Glutamatergic neuron (in vitro differentiated cells): ENCODE data around the gene PCGF3. TPM values are rescaled to one million over a fixed set of nuclear protein-coding genes. Genes with fewer than 3 reads are reported as not detected.

Experiments
- DNase-seq: peaks from one replicate; pipeline ENCODE4 v3.0.0; 2022
- H3K27ac Mint-ChIP-seq: one replicate; pipeline ENCODE4 v1.8.0; 2020; ENCODE audit warnings: mild to moderate bottlenecking, mixed read lengths, inconsistent platforms; ENCODE audit not compliant: unreplicated experiment
- H3K27me3 Mint-ChIP-seq: one replicate; pipeline ENCODE4 v1.8.0; 2020; ENCODE audit warnings: mild to moderate bottlenecking, moderate library complexity, mixed read lengths, inconsistent platforms; ENCODE audit not compliant: unreplicated experiment
- H3K36me3 Mint-ChIP-seq: one replicate; pipeline ENCODE4 v1.8.0; 2020; ENCODE audit warnings: mild to moderate bottlenecking, mixed read lengths, inconsistent platforms; ENCODE audit not compliant: unreplicated experiment
- H3K4me1 Mint-ChIP-seq: one replicate; pipeline ENCODE4 v1.8.0; 2020; ENCODE audit warnings: mild to moderate bottlenecking, low read depth, mixed read lengths, inconsistent platforms; ENCODE audit not compliant: unreplicated experiment
- H3K4me3 Mint-ChIP-seq: one replicate; pipeline ENCODE4 v1.8.0; 2020; ENCODE audit warnings: mild to moderate bottlenecking, mixed read lengths, inconsistent platforms; ENCODE audit not compliant: unreplicated experiment
- H3K9me3 Mint-ChIP-seq: one replicate; pipeline ENCODE4 v1.8.0; 2020; ENCODE audit warnings: mild to moderate bottlenecking, moderate library complexity, mixed read lengths, inconsistent platforms; ENCODE audit not compliant: unreplicated experiment
- total RNA-seq: library from RNA; stranded (reverse); fragmentation: NEBNext Ultra II Directional; extraction: Animal tissue kit (Norgen Biotek cat#: 25700); gene quantifications from one replicate; pipeline ENCODE4 v1.2.1, GENCODE V29; 2021; ENCODE audit not compliant: unreplicated experiment
- TF ChIP-seq, protein P1 (sequence below): fragments of 200-600 bp; sonication (generic); IDR thresholded peaks from one replicate; pipeline ENCODE4 v1.5.0; 2021; ENCODE audit not compliant: partially characterized antibody, unreplicated experiment

The PCGF3 gene
- total RNA-seq, 1 donor from 2014 or later, result 122 TPM

DNA sequence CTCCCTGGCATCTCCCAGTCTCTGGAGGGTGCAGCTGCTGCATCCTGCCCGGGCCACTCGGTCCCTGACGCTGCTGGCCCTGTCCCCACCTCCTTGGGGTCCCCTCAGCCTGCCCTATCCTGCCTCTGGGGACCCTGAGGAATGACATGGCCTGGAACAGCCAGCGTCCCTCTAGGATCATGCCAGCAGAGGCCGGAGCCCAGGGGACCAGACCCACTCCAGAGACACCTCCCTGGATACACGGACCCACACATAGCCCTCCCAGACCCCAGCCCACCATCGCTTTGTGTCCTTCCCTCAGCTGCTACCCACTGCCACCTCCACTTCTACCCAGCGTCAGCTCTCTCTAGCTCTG is 84.8 kb downstream of the PCGF3 start:
- peaks cover 17% of the 10 kb centered on the region for H3K27me3 Mint-ChIP-seq
- peak overlapping the region; percentile 40 for H3K4me3 Mint-ChIP-seq

DNA sequence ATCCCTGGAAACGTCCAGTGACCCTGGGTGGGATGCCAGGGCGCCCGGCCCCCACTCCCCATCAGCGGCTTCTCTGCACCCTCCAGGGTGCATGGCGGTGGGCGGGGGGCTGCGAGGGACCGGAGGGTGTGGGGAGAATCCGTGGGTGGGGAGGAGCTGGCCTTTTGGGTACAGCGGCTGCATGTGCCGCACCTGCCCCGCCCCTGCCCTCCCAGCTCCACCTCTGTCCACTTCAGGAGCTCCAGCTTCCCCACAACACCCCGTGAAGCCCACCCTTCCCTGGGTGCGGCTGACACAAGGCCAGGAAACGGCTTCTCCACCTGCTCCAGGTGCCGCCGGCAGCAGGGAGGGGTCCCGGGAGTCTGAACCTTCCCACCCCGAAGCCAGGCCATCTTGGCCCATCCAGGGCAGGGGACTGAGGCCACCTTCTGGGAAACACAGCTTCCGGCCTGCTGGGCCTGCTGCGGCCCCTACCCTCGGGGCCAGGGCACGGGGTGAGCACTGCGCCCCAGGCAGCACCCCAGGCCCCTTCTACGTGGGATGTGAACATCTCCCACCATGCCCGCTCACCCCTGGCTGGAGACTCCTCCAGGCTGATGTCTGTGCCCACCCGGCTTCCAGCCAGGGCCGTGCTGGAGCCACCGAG is 85.7 kb downstream of the PCGF3 start:
- H3K9me3 Mint-ChIP-seq, result peaks cover 12% of the 10 kb centered on the region
- no peak overlapping the region for H3K27ac Mint-ChIP-seq
- H3K4me1 Mint-ChIP-seq, result peaks cover 31% of the 10 kb centered on the region
- TF ChIP-seq, protein P1, sequence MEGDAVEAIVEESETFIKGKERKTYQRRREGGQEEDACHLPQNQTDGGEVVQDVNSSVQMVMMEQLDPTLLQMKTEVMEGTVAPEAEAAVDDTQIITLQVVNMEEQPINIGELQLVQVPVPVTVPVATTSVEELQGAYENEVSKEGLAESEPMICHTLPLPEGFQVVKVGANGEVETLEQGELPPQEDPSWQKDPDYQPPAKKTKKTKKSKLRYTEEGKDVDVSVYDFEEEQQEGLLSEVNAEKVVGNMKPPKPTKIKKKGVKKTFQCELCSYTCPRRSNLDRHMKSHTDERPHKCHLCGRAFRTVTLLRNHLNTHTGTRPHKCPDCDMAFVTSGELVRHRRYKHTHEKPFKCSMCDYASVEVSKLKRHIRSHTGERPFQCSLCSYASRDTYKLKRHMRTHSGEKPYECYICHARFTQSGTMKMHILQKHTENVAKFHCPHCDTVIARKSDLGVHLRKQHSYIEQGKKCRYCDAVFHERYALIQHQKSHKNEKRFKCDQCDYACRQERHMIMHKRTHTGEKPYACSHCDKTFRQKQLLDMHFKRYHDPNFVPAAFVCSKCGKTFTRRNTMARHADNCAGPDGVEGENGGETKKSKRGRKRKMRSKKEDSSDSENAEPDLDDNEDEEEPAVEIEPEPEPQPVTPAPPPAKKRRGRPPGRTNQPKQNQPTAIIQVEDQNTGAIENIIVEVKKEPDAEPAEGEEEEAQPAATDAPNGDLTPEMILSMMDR, result no peak
- H3K27me3 Mint-ChIP-seq, result peaks cover 17% of the 10 kb centered on the region
- H3K36me3 Mint-ChIP-seq, result no peaks in the 10 kb centered on the region
- no peak overlapping the region for H3K4me3 Mint-ChIP-seq
- DNase-seq, result no peak

More for the DNA sequence above, 84.8 kb downstream of the PCGF3 start:
- Mint-ChIP-seq H3K27ac (peak overlapping the region; percentile 64), H3K36me3 (no peaks in the 10 kb centered on the region), H3K4me1 (peaks cover 31% of the 10 kb centered on the region), H3K9me3 (peaks cover 12% of the 10 kb centered on the region)
- TF ChIP-seq, protein P1, result no peak
- DNase-seq, result no peak

DNA sequence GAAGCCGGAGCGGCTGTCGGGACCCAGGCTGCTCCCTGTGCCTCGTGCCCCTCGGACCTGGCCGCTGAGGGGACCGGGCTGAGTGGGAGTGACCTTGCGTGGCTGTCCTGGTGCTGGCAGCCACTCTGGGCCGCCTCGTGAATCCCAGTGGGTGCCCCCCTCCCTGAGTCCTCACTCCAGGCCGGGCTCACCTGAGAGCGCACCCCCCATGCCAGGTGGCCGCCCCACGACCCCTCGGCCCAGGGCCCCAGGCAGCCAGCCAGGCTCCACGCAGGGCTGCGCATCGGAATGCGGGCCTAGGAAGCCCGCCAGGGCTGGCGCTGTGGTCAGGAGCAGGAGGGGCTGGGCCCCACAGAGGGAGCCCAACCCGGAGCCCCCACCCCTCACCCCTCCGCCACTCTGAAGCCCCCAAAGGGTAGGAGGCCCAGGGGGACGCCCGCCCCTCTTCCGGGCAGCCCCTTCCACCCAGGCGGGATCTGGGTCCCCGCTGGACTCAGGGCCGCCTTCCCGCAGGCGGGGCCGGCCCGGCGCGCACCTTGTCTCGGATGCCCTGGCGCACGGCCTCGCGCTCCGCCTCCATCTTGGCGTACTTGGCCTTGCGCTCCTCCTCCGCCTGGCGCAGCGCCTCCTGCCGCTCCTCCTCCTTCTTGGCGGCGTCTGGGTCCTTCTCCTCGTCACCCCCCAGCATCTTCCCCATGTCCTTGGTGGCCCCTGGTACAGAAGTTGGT is 86.4 kb downstream of the PCGF3 start:
- H3K27ac Mint-ChIP-seq, result no peak overlapping the region
- H3K4me3 Mint-ChIP-seq, result no peak overlapping the region
- peaks cover 15% of the 10 kb centered on the region for H3K9me3 Mint-ChIP-seq
- peaks cover 38% of the 10 kb centered on the region for H3K4me1 Mint-ChIP-seq
- H3K36me3 Mint-ChIP-seq, result no peaks in the 10 kb centered on the region
- DNase-seq, result no peak
- peaks cover 19% of the 10 kb centered on the region for H3K27me3 Mint-ChIP-seq
- TF ChIP-seq, protein P1, result no peak

DNA sequence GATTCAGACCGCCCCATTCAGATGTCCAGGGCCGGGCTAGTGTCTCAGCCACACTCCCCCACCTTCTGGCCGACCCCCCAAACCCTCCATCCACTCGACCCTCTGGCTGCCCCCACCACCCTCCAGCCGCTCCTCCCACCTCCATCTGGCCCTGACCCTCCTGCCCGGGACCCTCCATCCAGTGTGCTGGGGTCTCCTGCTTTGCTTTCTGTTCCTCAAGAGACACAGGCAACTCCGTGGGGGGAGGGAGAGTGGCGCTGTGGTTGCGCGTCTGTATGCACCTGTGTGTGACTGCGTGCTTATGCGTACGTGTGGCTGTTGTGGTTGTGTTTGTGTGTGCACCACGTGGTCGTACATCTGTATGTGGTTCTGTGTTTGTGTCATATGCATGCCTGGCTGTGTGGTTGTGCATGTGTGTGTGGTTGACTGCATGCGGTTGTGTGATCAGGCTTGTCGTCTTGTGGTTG is 87.0 kb downstream of the PCGF3 start:
- no peaks in the 10 kb centered on the region for H3K36me3 Mint-ChIP-seq
- TF ChIP-seq, protein P1, result no peak
- DNase-seq, result no peak
- H3K4me3 Mint-ChIP-seq, result peak overlapping the region; percentile 34
- peaks cover 13% of the 10 kb centered on the region for H3K9me3 Mint-ChIP-seq
- H3K27me3 Mint-ChIP-seq, result peaks cover 16% of the 10 kb centered on the region
- H3K4me1 Mint-ChIP-seq, result peaks cover 37% of the 10 kb centered on the region
- H3K27ac Mint-ChIP-seq, result peak overlapping the region; percentile 53
